ENCODE results near the gene MED20. TPM values are rescaled to one million over a fixed set of nuclear protein-coding genes. Genes with fewer than 3 reads are reported as not detected.

Gene MED20
- total RNA-seq, 1 donor from 2014 or later: 28.9 TPM

DNA sequence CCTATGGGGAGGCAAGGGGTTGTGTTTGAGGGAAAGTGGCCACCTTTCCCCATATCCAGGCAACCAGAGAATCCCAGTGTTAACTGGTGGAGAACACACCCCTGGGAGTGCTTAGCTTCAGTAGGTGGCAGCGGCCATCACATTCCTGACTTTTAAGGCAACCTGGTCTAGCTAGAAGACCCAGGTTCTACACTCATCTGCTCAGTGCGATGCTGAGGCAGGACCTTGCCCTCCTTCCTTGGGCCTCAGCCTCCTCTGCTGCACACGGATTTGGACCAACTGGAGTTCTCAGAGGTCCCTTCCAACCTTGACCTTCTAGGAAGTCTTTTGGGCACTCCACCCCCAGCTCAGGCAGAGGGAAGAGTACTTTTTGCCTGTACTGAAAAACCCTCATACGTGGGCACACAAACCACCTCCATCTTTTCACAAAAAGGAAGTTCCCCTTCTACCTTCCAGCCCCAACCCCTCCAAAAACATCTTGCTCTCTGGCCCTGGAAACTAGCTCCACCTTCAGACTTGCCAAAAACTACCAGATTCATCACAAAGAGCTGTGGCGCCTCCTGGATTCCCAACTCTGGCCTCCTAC lies 17.7 kb upstream of the MED20 start:
- Histone ChIP-seq H3K9me3 (ENCODE audit: insufficient read depth, low read depth, low read length) (no peaks in the 10 kb centered on the region), H3K9ac (ENCODE audit: low read length) (no peak overlapping the region), H3K4me3 (ENCODE audit: insufficient read depth, low read depth, low read length) (no peak overlapping the region), H3K27me3 (ENCODE audit: insufficient read depth, low read length) (no peaks in the 10 kb centered on the region), H4K20me1 (ENCODE audit: insufficient read depth, low read length) (peaks cover 64% of the 10 kb centered on the region), H3K4me1 (ENCODE audit: insufficient read depth, low read length) (peaks cover 23% of the 10 kb centered on the region), H3K79me2 (ENCODE audit: insufficient read depth, low read length) (peaks cover 46% of the 10 kb centered on the region), H3K4me2 (ENCODE audit: low read length) (peak overlapping the region; percentile 92), H3K27ac (ENCODE audit: low read depth, low read length) (no peak overlapping the region), H2AFZ (ENCODE audit: low read depth, low read length) (no peak overlapping the region), H3K36me3 (ENCODE audit: insufficient read depth, low read length) (peaks cover 17% of the 10 kb centered on the region)
- Mint-ChIP-seq H3K36me3 (ENCODE audit: low read depth, unreplicated experiment) (peaks cover 13% of the 10 kb centered on the region), H3K27ac (ENCODE audit: unreplicated experiment) (peak overlapping the region; percentile 66), H3K4me3 (ENCODE audit: unreplicated experiment) (peak overlapping the region; percentile 95), H3K9me3 (ENCODE audit: unreplicated experiment) (no peaks in the 10 kb centered on the region), H3K4me1 (ENCODE audit: low read depth, unreplicated experiment) (peaks cover 30% of the 10 kb centered on the region), H3K27me3 (ENCODE audit: low read depth, unreplicated experiment) (no peaks in the 10 kb centered on the region)
- FAIRE-seq (no peak), DNase-seq (ENCODE audit: low read depth) (no peak)
- no peak for TF ChIP-seq EZH2 (IDR thresholded peaks at IDR 0.05; ENCODE audit: insufficient read depth, low read length)
- TF ChIP-seq, protein P1, sequence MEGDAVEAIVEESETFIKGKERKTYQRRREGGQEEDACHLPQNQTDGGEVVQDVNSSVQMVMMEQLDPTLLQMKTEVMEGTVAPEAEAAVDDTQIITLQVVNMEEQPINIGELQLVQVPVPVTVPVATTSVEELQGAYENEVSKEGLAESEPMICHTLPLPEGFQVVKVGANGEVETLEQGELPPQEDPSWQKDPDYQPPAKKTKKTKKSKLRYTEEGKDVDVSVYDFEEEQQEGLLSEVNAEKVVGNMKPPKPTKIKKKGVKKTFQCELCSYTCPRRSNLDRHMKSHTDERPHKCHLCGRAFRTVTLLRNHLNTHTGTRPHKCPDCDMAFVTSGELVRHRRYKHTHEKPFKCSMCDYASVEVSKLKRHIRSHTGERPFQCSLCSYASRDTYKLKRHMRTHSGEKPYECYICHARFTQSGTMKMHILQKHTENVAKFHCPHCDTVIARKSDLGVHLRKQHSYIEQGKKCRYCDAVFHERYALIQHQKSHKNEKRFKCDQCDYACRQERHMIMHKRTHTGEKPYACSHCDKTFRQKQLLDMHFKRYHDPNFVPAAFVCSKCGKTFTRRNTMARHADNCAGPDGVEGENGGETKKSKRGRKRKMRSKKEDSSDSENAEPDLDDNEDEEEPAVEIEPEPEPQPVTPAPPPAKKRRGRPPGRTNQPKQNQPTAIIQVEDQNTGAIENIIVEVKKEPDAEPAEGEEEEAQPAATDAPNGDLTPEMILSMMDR (IDR thresholded peaks at IDR 0.05; ENCODE audit: insufficient read depth, low read depth, low read length): no peak

DNA sequence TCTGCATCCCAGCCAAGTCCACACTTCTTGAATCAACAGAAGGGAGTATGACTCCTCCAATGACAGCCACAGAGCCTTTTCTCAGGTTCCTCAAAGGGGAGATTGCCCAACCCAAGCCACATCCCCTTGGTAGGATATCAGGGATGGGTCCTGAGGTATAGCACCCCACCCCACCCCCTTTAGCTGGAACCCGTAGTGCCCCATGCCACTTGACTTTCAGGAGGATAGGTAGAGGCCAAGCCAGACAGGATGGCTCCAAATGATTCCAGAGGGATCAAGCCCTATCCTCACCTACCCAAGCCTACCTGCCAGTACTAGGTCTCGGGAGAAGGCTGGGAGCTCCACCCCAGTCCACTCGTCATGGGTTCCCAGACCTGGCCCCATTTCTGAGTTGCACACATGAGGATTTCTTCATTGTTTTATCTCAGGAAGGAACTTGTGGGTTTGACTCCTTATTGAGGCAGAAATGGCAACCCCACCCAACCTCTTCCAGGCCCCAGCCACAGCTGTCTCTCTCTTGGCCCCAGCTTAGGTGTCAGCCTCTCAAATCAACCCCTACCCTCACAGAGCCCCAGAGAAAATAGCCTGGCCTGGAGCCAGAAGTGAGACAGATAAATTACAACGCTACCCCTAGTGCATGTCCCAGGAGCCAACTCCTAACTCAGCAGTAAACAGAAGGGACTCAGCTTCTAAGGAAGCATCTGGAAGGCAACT lies 17.1 kb upstream of the MED20 start:
- peaks cover 23% of the 10 kb centered on the region for H3K4me1 ChIP-seq (ENCODE audit: insufficient read depth, low read length)
- no peak overlapping the region for H2AFZ ChIP-seq (ENCODE audit: low read depth, low read length)
- no peak overlapping the region for H3K4me2 ChIP-seq (ENCODE audit: low read length)
- no peaks in the 10 kb centered on the region for H3K9me3 ChIP-seq (ENCODE audit: insufficient read depth, low read depth, low read length)
- peaks cover 13% of the 10 kb centered on the region for H3K36me3 Mint-ChIP-seq (ENCODE audit: low read depth, unreplicated experiment)
- DNase-seq (ENCODE audit: low read depth) (no peak), FAIRE-seq (no peak)
- H3K27ac Mint-ChIP-seq (ENCODE audit: unreplicated experiment): no peak overlapping the region
- peaks cover 30% of the 10 kb centered on the region for H3K4me1 Mint-ChIP-seq (ENCODE audit: low read depth, unreplicated experiment)
- H4K20me1 ChIP-seq (ENCODE audit: insufficient read depth, low read length): peaks cover 64% of the 10 kb centered on the region
- H3K36me3 ChIP-seq (ENCODE audit: insufficient read depth, low read length): peaks cover 18% of the 10 kb centered on the region
- H3K79me2 ChIP-seq (ENCODE audit: insufficient read depth, low read length): peaks cover 46% of the 10 kb centered on the region
- H3K9me3 Mint-ChIP-seq (ENCODE audit: unreplicated experiment): no peaks in the 10 kb centered on the region
- no peak overlapping the region for H3K4me3 ChIP-seq (ENCODE audit: insufficient read depth, low read depth, low read length)
- H3K27ac ChIP-seq (ENCODE audit: low read depth, low read length): no peak overlapping the region
- no peaks in the 10 kb centered on the region for H3K27me3 ChIP-seq (ENCODE audit: insufficient read depth, low read length)
- H3K27me3 Mint-ChIP-seq (ENCODE audit: low read depth, unreplicated experiment): no peaks in the 10 kb centered on the region
- no peak overlapping the region for H3K4me3 Mint-ChIP-seq (ENCODE audit: unreplicated experiment)
- no peak overlapping the region for H3K9ac ChIP-seq (ENCODE audit: low read length)
- no peak for TF ChIP-seq EZH2 (IDR thresholded peaks at IDR 0.05; ENCODE audit: insufficient read depth, low read length)
- TF ChIP-seq, protein P1 (IDR thresholded peaks at IDR 0.05; ENCODE audit: insufficient read depth, low read depth, low read length): no peak

DNA sequence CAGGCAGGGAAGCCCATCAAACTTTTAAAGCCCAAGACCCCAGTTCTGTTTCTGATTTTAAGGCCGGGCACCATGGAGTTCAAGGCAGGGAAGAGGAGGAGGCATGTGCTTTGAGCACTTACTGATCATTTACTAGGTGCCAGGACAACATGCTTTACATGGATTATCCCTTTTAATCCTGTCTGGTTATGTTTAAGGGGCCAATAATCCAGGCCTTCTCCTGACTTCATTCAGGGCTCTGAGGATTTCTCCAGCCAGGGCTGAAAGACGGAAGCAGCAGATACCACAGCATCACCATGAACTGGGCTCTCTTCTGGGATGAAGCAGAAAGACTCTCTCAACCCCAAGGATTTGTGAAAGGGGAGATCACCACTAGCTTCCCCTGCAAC lies 16.5 kb upstream of the MED20 start:
- peaks cover 30% of the 10 kb centered on the region for H3K4me1 Mint-ChIP-seq (ENCODE audit: low read depth, unreplicated experiment)
- H3K27me3 Mint-ChIP-seq (ENCODE audit: low read depth, unreplicated experiment): no peaks in the 10 kb centered on the region
- H3K79me2 ChIP-seq (ENCODE audit: insufficient read depth, low read length): peaks cover 46% of the 10 kb centered on the region
- H3K4me1 ChIP-seq (ENCODE audit: insufficient read depth, low read length): peaks cover 22% of the 10 kb centered on the region
- no peak overlapping the region for H2AFZ ChIP-seq (ENCODE audit: low read depth, low read length)
- H3K4me3 Mint-ChIP-seq (ENCODE audit: unreplicated experiment): no peak overlapping the region
- H3K27me3 ChIP-seq (ENCODE audit: insufficient read depth, low read length): no peaks in the 10 kb centered on the region
- H3K36me3 ChIP-seq (ENCODE audit: insufficient read depth, low read length): peaks cover 23% of the 10 kb centered on the region
- H3K36me3 Mint-ChIP-seq (ENCODE audit: low read depth, unreplicated experiment): peaks cover 13% of the 10 kb centered on the region
- TF ChIP-seq, protein P1 (IDR thresholded peaks at IDR 0.05; ENCODE audit: insufficient read depth, low read depth, low read length): no peak
- no peak for TF ChIP-seq EZH2 (IDR thresholded peaks at IDR 0.05; ENCODE audit: insufficient read depth, low read length)
- no peak for DNase-seq (ENCODE audit: low read depth)
- peaks cover 70% of the 10 kb centered on the region for H4K20me1 ChIP-seq (ENCODE audit: insufficient read depth, low read length)
- no peak overlapping the region for H3K4me3 ChIP-seq (ENCODE audit: insufficient read depth, low read depth, low read length)
- H3K9me3 ChIP-seq (ENCODE audit: insufficient read depth, low read depth, low read length): no peaks in the 10 kb centered on the region
- H3K27ac ChIP-seq (ENCODE audit: low read depth, low read length): no peak overlapping the region
- H3K9ac ChIP-seq (ENCODE audit: low read length): no peak overlapping the region
- H3K9me3 Mint-ChIP-seq (ENCODE audit: unreplicated experiment): no peaks in the 10 kb centered on the region
- no peak overlapping the region for H3K4me2 ChIP-seq (ENCODE audit: low read length)
- FAIRE-seq: no peak
- no peak overlapping the region for H3K27ac Mint-ChIP-seq (ENCODE audit: unreplicated experiment)

Data from astrocyte (in vitro differentiated cells and primary cell).